Stimulated activated CD8-positive, alpha-beta memory T cell treated with anti-CD3 and anti-CD28 coated beads, Interleukin-12 subunit alpha, Interleukin-12 subunit beta, amount 100 ng/mL, for 24 hours (primary cell): ENCODE measurements around the gene DYRK3.

Source experiments
- DNase-seq: peaks from one replicate; pipeline ENCODE4 v3.0.0-alpha.2; 2020; ENCODE audit errors: extremely low read depth

Gene DYRK3

GRCh38 chr1:206684003-206684402 lies 48.7 kb downstream of the DYRK3 start:
- no peak for DNase-seq

- peak; percentile 61 for DNase-seq
Observed at GRCh38 chr1:206684478-206685333, 49.4 kb downstream of the DYRK3 start, which contains the start of gene MAPKAPK2. TSS of gene MAPKAPK2 (plus strand) at chr1:206684905. CDS start at chr1:206685230, 325 bp downstream.

GRCh38 chr1:206685334-206685768 lies 50.0 kb downstream of the DYRK3 start:
- no peak for DNase-seq

DNA sequence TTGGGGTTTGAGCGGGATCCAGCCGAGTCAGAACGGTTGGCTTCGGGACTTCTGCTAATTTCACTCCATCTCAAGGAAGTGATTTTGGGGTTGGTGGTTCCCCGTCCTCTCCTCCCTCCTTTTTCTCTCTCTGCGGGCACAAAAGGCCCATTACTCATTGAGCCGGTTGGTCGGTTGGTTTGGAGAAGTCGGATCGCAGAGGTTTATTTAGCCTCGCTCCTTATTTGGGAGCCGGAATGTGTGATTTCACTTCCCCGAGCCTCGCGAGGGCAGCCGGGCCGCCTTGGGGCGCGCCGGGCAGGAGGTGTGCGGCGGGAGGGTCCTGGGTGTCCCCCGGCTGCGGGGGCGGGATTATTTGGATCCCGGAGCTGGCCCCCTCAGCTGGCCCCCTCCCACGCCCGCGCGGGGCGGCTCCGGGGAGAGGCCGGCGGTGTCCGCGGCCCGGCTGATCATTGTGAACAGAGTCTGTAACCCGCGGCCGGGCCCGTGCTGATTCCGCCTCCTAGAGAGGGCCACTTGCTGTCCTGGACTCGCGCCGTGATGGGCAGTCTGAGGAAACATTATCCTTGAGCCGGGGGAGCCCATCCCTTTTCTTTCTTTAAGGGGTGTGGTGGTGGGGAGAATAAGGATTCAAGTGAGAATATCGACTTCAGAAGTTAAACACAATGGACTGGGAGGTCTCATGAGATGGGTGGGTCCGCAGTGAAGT lies 50.6 kb downstream of the DYRK3 start:
- DNase-seq, result no peak

- no peak for DNase-seq
Observed at GRCh38 chr1:206686478-206687249, 51.3 kb downstream of the DYRK3 start.

DNA sequence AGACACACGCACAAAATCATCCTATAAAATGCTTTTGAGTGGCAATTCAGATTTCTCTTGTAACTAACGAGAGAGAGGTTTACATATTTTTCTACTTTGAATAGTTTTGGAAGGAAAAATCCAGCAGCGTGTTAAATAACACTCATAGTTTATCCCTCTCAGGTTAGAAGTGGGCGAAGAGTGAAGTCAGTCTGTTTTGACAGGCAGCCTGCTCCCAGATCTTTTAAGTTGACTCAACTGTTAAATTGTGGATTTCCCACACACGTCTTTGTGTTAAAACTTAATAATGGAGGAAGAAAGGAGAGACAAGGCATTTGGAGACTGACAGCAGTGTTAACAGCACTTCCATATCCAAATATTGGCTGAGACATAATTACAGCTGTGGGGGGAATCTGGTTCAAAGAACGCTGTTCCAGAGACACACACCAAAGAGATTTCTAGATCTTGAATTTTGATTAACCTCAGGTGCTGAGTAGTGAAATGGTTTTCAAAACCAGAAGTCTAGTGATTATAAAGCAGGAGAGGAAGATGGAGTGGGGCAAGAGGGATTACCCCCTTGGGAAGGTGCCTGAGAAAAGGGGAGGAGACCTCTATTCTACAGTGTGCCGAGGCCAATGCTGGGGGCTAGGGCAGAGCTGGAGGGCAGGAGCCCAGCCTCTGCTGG lies 52.0 kb downstream of the DYRK3 start:
- DNase-seq, result no peak

DNA sequence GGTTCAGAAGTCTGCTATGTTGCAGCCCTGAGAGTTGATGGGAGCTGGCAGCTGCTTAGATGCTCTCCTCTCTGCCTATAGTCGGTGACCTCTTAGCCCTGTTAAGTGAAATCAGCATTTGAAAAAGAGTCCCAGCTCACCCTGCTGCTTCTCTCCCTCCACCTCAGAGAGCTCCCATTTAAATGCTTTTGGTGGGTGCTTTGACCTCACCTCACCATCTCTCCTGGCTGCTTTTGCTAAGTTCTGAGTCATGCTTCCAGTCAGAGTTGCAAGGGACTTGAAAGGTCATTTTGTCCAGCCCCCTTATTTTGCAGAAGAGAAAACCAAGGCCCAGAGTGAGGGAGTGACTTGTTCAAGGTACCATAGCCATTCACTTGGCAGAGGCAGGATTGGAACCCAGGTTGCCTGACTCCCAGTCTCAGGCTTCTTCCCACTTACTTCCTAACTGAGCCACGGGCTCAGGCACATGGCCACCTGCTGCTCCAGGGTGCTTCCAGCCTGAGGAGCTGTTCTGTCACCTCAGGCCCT lies 52.6 kb downstream of the DYRK3 start:
- DNase-seq, result no peak

GRCh38 chr1:206690516-206690915 lies 55.2 kb downstream of the DYRK3 start:
- DNase-seq, result no peak

DNA sequence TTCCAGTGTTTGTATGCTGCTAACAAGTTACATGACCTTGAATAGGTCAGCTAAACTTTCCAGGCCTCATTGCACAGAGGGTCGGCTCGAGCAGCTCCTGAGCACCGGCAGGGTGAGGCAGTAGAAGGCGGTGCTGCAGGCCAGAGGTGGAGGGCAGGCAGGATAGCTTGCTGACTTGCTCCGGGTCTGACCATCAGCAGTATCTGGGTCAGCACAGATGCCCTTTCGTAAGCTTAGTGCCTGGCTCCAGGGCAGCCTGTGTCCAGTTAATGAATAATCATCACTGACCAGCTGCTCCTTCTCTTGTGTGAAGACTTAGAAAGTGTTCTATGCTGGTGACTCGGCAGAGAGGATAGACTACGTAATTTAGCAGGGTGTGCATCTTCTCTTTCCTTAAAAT lies 56.3 kb downstream of the DYRK3 start:
- DNase-seq, result no peak

DNA sequence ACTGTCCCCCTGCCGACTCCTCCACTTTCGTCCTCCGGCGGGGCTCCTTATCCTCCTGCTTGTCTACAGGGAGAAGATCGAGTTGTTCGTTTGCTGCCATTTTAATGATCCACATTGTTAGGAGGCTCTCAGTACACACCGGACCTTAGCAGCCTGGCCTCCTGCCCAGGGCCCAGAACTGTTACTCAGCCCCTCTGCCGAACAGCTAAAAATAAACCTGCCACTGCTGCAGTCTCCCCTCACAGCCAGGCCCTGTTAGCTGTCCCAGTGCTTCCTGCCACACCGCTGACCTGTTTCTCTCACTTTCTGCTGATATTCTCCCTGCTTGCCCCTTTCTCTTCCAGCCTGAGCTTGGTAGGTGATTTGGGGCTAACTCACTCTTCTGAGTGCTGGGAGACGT lies 57.7 kb downstream of the DYRK3 start:
- no peak for DNase-seq

GRCh38 chr1:206693592-206693991 lies 58.3 kb downstream of the DYRK3 start:
- DNase-seq, result no peak

GRCh38 chr1:206694171-206695124 lies 59.1 kb downstream of the DYRK3 start:
- DNase-seq, result no peak

GRCh38 chr1:206695733-206696132 lies 60.4 kb downstream of the DYRK3 start:
- DNase-seq, result no peak

GRCh38 chr1:206696812-206697585 lies 61.7 kb downstream of the DYRK3 start:
- DNase-seq, result no peak

GRCh38 chr1:206698011-206698410 lies 62.7 kb downstream of the DYRK3 start:
- no peak for DNase-seq
